ENCODE results near the gene PGM1.
A peak's percentile ranks its signal among the peaks of the same experiment; 100 is the strongest.
"Not testable (repeated sequence)": the region's sequence is repeated elsewhere in the genome, so short reads cannot be mapped to it uniquely, and the experiment has no call there.

PGM1 gene

GRCh38 chr1:63593303-63593885, at the start of gene PGM1:
PGM1 (plus strand) TSS chr1:63593411; CDS start chr1:63593489, 78 bp downstream.
- peak; percentile 62 to 67 for DNase-seq

- DNase-seq, result no peak
Measured at GRCh38 chr1:63545780-63546179, 47.4 kb upstream of the PGM1 start.

- no peak for DNase-seq
Measured at GRCh38 chr1:63547621-63548294, 45.5 kb upstream of the PGM1 start.

- DNase-seq, result no peak
Measured at GRCh38 chr1:63548303-63548702, 44.9 kb upstream of the PGM1 start.

- no peak for DNase-seq
Measured at GRCh38 chr1:63548877-63549276, 44.3 kb upstream of the PGM1 start.

- no peak for DNase-seq
Measured at GRCh38 chr1:63555480-63555879, 37.7 kb upstream of the PGM1 start.

- DNase-seq, result peak; percentile 23 to 40
Measured at GRCh38 chr1:63557365-63557987, 35.7 kb upstream of the PGM1 start.

GRCh38 chr1:63559357-63559756, 33.9 kb upstream of the PGM1 start:
- no peak for DNase-seq

- DNase-seq, result no peak
Measured at GRCh38 chr1:63563745-63564144, 29.5 kb upstream of the PGM1 start.

- no peak for DNase-seq
Measured at GRCh38 chr1:63569068-63569467, 24.1 kb upstream of the PGM1 start.

- DNase-seq, result no peak
Measured at GRCh38 chr1:63569640-63570316, 23.4 kb upstream of the PGM1 start.

GRCh38 chr1:63572686-63573085, 20.5 kb upstream of the PGM1 start:
- DNase-seq, result not testable (repeated sequence)

- not testable (repeated sequence) for DNase-seq
Measured at GRCh38 chr1:63574203-63574796, 18.9 kb upstream of the PGM1 start.

GRCh38 chr1:63575340-63575826, 17.8 kb upstream of the PGM1 start:
- peak; percentile 20 to 24 for DNase-seq

- DNase-seq, result not testable (repeated sequence)
Measured at GRCh38 chr1:63586326-63586725, 6.9 kb upstream of the PGM1 start.

GRCh38 chr1:63590166-63590560, 3.0 kb upstream of the PGM1 start:
- DNase-seq, result no peak

GRCh38 chr1:63592536-63593302, 492 bp upstream of the PGM1 start:
- peak; percentile 42 to 61 for DNase-seq

- peak; percentile 57 to 67 for DNase-seq
Measured at GRCh38 chr1:63593886-63594605, 835 bp downstream of the PGM1 start.

- DNase-seq, result no peak
Measured at GRCh38 chr1:63595435-63595834, 2.2 kb downstream of the PGM1 start.

- DNase-seq, result no peak
Measured at GRCh38 chr1:63599799-63600198, 6.6 kb downstream of the PGM1 start.

GRCh38 chr1:63600248-63600647, 7.0 kb downstream of the PGM1 start:
- DNase-seq, result no peak

GRCh38 chr1:63601061-63601460, 7.8 kb downstream of the PGM1 start:
- no peak for DNase-seq
